Endometrial microvascular endothelial cells (primary cell): ENCODE measurements around the gene SEC11C. TPM values are rescaled to one million over a fixed set of nuclear protein-coding genes. Genes with fewer than 3 reads are reported as not detected.

Experiments used
- in situ Hi-C: cut with HindIII; loops from 2 replicates; pipeline ENCODE4 v1.10.0; 2017; ENCODE audit warnings: low sequenced_read_pairs, low pct_unique_long_range_greater_than_20kb; ENCODE audit errors: inconsistent ontology term
- total RNA-seq: library from RNA; depleted of rRNA; stranded (reverse); fragments of >200 nt; gene quantifications from one replicate; pipeline ENCODE4 v1.2.3, GENCODE V29; 2015; ENCODE audit errors: inconsistent ontology term

The SEC11C gene
- total RNA-seq, 1 donor from 2014 or later, result 22.2 TPM

DNA sequence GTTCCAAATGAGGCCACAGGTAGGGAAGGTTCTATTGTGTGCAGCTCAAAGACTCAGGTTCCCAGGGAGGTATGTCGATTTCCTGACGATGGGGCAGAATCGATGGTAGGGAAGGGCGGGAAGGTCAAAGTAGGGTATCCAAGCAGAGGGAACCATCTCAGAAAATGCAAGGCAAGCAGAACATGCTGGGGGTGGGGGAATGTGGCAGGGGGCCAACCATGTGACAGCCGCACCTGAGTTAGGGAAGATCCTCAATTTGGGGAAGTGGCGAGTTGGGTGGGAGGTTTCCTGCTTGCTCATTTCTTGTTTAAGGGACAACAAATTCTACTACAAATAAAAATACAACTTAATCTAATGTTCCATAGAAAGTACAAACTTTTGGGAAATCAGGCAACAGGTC lies 58.5 kb downstream of the SEC11C start:
- in situ Hi-C loops, result no loop called here

DNA sequence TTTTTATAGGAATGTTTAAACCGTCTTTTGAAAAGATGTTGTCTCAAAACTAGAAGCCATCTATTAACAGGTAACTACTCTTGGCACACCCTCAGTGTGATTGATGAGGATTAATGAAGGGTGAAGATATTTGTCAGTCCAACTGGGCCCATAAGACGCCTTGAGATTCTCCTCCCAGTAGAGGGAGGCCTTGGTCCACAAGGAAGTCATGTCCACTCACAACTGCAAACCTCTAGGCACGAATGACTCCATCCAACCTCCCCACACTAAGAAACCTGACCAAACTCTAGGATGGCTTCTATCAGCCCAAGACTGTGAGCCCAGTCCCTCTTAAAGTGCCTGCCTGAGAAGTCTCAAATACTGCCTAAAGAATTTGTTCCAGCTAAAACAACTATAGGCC lies 61.1 kb downstream of the SEC11C start:
- in situ Hi-C loops, result no loop called here

DNA sequence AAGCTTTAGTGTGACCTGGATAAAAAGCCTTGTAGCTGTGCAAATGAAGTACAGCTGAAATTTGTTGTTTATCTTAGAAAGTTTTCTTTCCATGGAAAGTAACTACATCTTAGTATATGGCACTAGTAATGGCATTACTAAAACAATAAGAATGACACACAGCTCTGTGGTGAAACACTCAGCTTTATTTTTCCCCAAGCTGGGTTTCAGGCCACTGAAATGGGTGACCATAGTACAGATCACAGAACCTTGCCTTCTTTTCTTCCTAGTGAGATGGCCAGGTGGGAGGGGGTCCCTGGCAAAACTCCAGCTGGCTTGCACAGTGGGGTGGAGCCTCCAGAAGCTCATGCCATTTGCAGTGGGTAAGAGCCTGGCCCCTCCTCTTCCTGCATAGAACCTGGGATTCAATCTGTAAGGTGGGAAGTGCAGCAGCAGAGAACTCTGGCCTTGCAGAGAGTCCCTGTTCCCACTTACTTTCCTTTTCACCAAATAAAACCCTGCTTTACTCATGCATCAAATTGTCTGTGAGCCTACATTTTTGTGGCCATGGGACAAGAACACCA lies 62.7 kb downstream of the SEC11C start:
- in situ Hi-C loops, result no loop called here

DNA sequence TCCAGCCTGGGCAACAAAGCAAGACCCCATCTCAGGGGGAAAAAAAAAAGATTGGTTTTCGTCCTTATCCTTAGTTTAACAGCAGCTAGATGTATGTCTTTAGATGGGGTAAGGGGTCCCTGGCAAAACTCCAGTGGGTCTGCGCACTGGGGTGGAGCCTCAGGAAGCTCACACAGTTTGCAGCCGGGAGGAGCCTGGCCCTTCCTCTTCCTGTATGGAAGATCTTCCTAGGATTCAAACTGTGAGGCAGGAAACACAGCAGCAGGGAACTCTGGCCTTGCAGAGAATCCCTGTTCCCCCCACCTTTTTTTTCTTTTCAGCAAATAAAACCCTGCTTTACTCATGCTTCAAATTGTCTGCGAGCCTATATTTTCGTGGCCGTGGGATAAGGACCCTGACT lies 67.8 kb downstream of the SEC11C start:
- in situ Hi-C loops, result no loop called here

Other genes starting within 250 kb of the SEC11C start
- not detected for gene GRP, start 80.3 kb downstream of the SEC11C start, total RNA-seq
- gene RAX, start 133.6 kb downstream of the SEC11C start, total RNA-seq, result not detected
- gene CPLX4, start 178.8 kb downstream of the SEC11C start, total RNA-seq, result not detected
- gene LMAN1, start 219.4 kb downstream of the SEC11C start, total RNA-seq, result 118 TPM